IMR-90 (cell line): Measurements from ENCODE around the gene HNRNPL.

Experiments used
- CHD1 ChIP-seq: IDR thresholded peaks from 2 replicates; pipeline ENCODE4 v1.6.1; 2012; ENCODE audit warnings: low read depth, low read length, improper control_type of control experiment
- CTCF ChIP-seq: conservative IDR thresholded peaks from 2 replicates; pipeline ENCODE4 v1.5.1; 2012; ENCODE audit warnings: mild to moderate bottlenecking, low read depth, low read length, improper control_type of control experiment
- POLR2A ChIP-seq: IDR thresholded peaks from 2 replicates; pipeline ENCODE4 v1.6.1; 2012; ENCODE audit warnings: mild to moderate bottlenecking, low read depth, low read length
- USF2 ChIP-seq: fragments of 150-350 bp; IDR thresholded peaks from 2 replicates; pipeline ENCODE4 v1.6.1; 2017; ENCODE audit warnings: mild to moderate bottlenecking, antibody characterized with exemption, low read length, low read depth

GRCh38 chr19:38836983-38837626 is 12.7 kb downstream of the HNRNPL start:
- TF ChIP-seq USF2 (no peak), CHD1 (no peak), POLR2A (no peak), CTCF (no peak)
